Upper lobe of left lung (tissue), 6 donors: ENCODE results near the gene FUT4. TPM values are rescaled to one million over a fixed set of nuclear protein-coding genes. Genes with fewer than 3 reads are reported as not detected.
A peak's percentile ranks its signal among the peaks of the same experiment; 100 is the strongest.

Experiments used
- ATAC-seq, 2 donors: fragments of 200-7000 bp; cut with Tn5 transposase; one replicate each; pipeline ENCODE4 v1.9.1; 2022; ENCODE audit warnings: mild to moderate bottlenecking in 2 of 2, moderate library complexity in 2 of 2; ENCODE audit not compliant: low FRiP score in 2 of 2
- DNase-seq, 2 donors: peaks; one replicate each; pipeline ENCODE4 v3.0.0-alpha.2; 2019 to 2020
- H3K27ac ChIP-seq, 4 donors: fragments of 200-600 bp; sonication (generic); one replicate each; pipeline ENCODE4 v1.5.1; 2016 to 2019
- H3K27me3 ChIP-seq, 4 donors: fragments of 200-600 bp; sonication (generic); one replicate each; pipeline ENCODE4 v1.5.1; 2017 to 2019
- H3K36me3 ChIP-seq, 4 donors: fragments of 200-600 bp; sonication (generic); one replicate each; pipeline ENCODE4 v1.5.1; 2016 to 2019
- H3K4me1 ChIP-seq, 4 donors: fragments of 200-600 bp; sonication (generic); one replicate each; pipeline ENCODE4 v1.5.1; 2018 to 2019
- H3K4me3 ChIP-seq, 4 donors: fragments of 200-600 bp; sonication (generic); one replicate each; pipeline ENCODE4 v1.5.1; 2017 to 2019; ENCODE audit warnings: mild to moderate bottlenecking in 2 of 4, moderate library complexity in 1 of 4
- H3K9me3 ChIP-seq, 4 donors: fragments of 200-600 bp; sonication (generic); one replicate each; pipeline ENCODE4 v1.5.1; 2018 to 2019
- CTCF ChIP-seq, 6 experiments: fragments of 450-650 bp in 4 of 6; fragments of 200-600 bp in 2 of 6; sonication (generic) in 2 of 6; IDR thresholded peaks; one replicate each; pipeline ENCODE4 v1.5.1; 2016 to 2019; ENCODE audit warnings: antibody characterized with exemption in 6 of 6
- EP300 ChIP-seq, 4 donors: sonication (generic); formaldehyde crosslinking; IDR thresholded peaks; one replicate each; pipeline ENCODE4 v1.5.1; 2017; ENCODE audit warnings: antibody characterized with exemption in 4 of 4, control low read depth in 2 of 4
- POLR2A ChIP-seq, 4 donors: fragments of 450-650 bp; IDR thresholded peaks; one replicate each; pipeline ENCODE4 v1.5.1; 2016 to 2017; ENCODE audit warnings: antibody characterized with exemption in 4 of 4, mild to moderate bottlenecking in 2 of 4
- POLR2AphosphoS5 ChIP-seq, 2 donors: sonication (generic); formaldehyde crosslinking; IDR thresholded peaks; one replicate each; pipeline ENCODE4 v1.5.1; 2017; ENCODE audit warnings: antibody characterized with exemption in 2 of 2
- WGBS, 2 donors: methylation state at CpG; one replicate each; pipeline ENCODE4 v1.1.5; 2017 to 2018; 5-methylcytosine and 5-hydroxymethylcytosine counted together
- total RNA-seq, 6 donors: library from RNA; depleted of rRNA in 4 of 6; stranded (reverse); fragments of >200 nt in 4 of 6; gene quantifications; one replicate each; pipeline versions ENCODE4 v1.1.0 to v1.2.1, GENCODE V29; 2016 to 2021
- donor health status: DM: no; HTN: no; CAD: no; lungs with moderate emphysema.
- donor health status: DM: no; HTN: yes; CAD: no; lungs with severe emphysema.

Gene FUT4
- total RNA-seq, 6 donors from 2014 or later: 5.0 to 9.4 (median 7.0) TPM

- no peak overlapping the region for H3K27ac ChIP-seq
- H3K36me3 ChIP-seq: no peaks in the 10 kb centered on the region
- TF ChIP-seq EP300 (IDR thresholded peaks at IDR 0.05) (no peak), POLR2A (IDR thresholded peaks at IDR 0.05) (no peak), POLR2AphosphoS5 (IDR thresholded peaks at IDR 0.05) (no peak), CTCF (IDR thresholded peaks at IDR 0.05) (no peak)
- H3K4me3 ChIP-seq: no peak overlapping the region
- no peaks in the 10 kb centered on the region for H3K9me3 ChIP-seq
- ATAC-seq: no peak
- no peak for DNase-seq
- no peaks in the 10 kb centered on the region for H3K27me3 ChIP-seq
- WGBS, 2 donors: 94 to 95% methylated on average over 3 of the region's 3 CpGs
- peaks cover 0 to 4% (median 0%) of the 10 kb centered on the region in 4 donors for H3K4me1 ChIP-seq
Measured at GRCh38 chr11:94532211-94532610, 11.5 kb upstream of the FUT4 start.

GRCh38 chr11:94533206-94533605 is 10.5 kb upstream of the FUT4 start:
- Histone ChIP-seq H3K4me3 (no peak overlapping the region), H3K27me3 (no peaks in the 10 kb centered on the region), H3K4me1 (peaks cover 0 to 4% (median 1%) of the 10 kb centered on the region in 4 donors), H3K36me3 (no peaks in the 10 kb centered on the region), H3K27ac (no peak overlapping the region), H3K9me3 (no peaks in the 10 kb centered on the region)
- ATAC-seq (peak in 1 of 2 donors; percentile 14), DNase-seq (no peak)
- 58 to 71% methylated on average over 1 of the region's 1 CpG for WGBS, 2 donors
- TF ChIP-seq EP300 (IDR thresholded peaks at IDR 0.05): no peak
- no peak for TF ChIP-seq POLR2AphosphoS5 (IDR thresholded peaks at IDR 0.05)
- no peak for TF ChIP-seq CTCF (IDR thresholded peaks at IDR 0.05)
- TF ChIP-seq POLR2A (IDR thresholded peaks at IDR 0.05): no peak

GRCh38 chr11:94533696-94534630 is 9.8 kb upstream of the FUT4 start:
- Histone ChIP-seq H3K27ac (peak overlapping the region in 1 of 4 donors; percentile 19), H3K4me1 (peaks cover 0 to 4% (median 1%) of the 10 kb centered on the region in 4 donors), H3K36me3 (no peaks in the 10 kb centered on the region), H3K4me3 (no peak overlapping the region), H3K27me3 (no peaks in the 10 kb centered on the region), H3K9me3 (no peaks in the 10 kb centered on the region)
- WGBS, 2 donors: 63 to 65% methylated on average over 6 of the region's 6 CpGs
- DNase-seq: no peak
- TF ChIP-seq POLR2A (IDR thresholded peaks at IDR 0.05): no peak
- no peak for TF ChIP-seq POLR2AphosphoS5 (IDR thresholded peaks at IDR 0.05)
- TF ChIP-seq EP300 (IDR thresholded peaks at IDR 0.05): no peak
- TF ChIP-seq CTCF (IDR thresholded peaks at IDR 0.05): no peak
- ATAC-seq: peak in 1 of 2 donors; percentile 60

- Histone ChIP-seq H3K36me3 (no peaks in the 10 kb centered on the region), H3K27ac (no peak overlapping the region), H3K9me3 (no peaks in the 10 kb centered on the region), H3K4me3 (no peak overlapping the region), H3K4me1 (peaks cover 0 to 4% (median 1%) of the 10 kb centered on the region in 4 donors), H3K27me3 (no peaks in the 10 kb centered on the region)
- no peak for ATAC-seq
- no peak for DNase-seq
- TF ChIP-seq EP300 (IDR thresholded peaks at IDR 0.05): no peak
- no peak for TF ChIP-seq CTCF (IDR thresholded peaks at IDR 0.05)
- no peak for TF ChIP-seq POLR2A (IDR thresholded peaks at IDR 0.05)
Measured at GRCh38 chr11:94536386-94536785, 7.3 kb upstream of the FUT4 start.
